ENCODE results near the gene TMEM174.

Gene TMEM174

GRCh38 chr5:73179730-73180129 is 6.7 kb downstream of the TMEM174 start:
- H3K27me3 ChIP-seq (ENCODE audit: control insufficient read depth in 1 of 2, insufficient read depth in 1 of 2, low read length in 2 of 2): peaks cover 0 to 48% of the 10 kb centered on the region in 2 experiments
- no peak overlapping the region for H3K9ac ChIP-seq (ENCODE audit: low read length)
- H3K4me3 ChIP-seq (ENCODE audit: insufficient read depth in 1 of 2, low read depth in 1 of 2, low read length in 2 of 2): no peak overlapping the region
- no peak overlapping the region for H3K4me2 ChIP-seq (ENCODE audit: low read length, poor library complexity, severe bottlenecking)
- no peak overlapping the region for H3K27ac ChIP-seq (ENCODE audit: low read length, poor library complexity, severe bottlenecking)
- no peak overlapping the region for H2BK120ac ChIP-seq (ENCODE audit: low read depth, low read length)
- no peak overlapping the region for H2BK12ac ChIP-seq (ENCODE audit: low read length in 2 of 2)
- H4K91ac ChIP-seq (ENCODE audit: low read length): no peak overlapping the region
- no peak overlapping the region for H3K14ac ChIP-seq (ENCODE audit: low read length in 2 of 2)
- H2BK5ac ChIP-seq (ENCODE audit: low read depth, low read length, poor library complexity, severe bottlenecking): no peak overlapping the region
- H2BK15ac ChIP-seq (ENCODE audit: low read depth, poor library complexity, severe bottlenecking): no peak overlapping the region
- H3K36me3 ChIP-seq (ENCODE audit: control insufficient read depth in 1 of 2, insufficient read depth in 2 of 2, low read depth in 1 of 2, low read length in 2 of 2): no peaks in the 10 kb centered on the region
- H3K4ac ChIP-seq (ENCODE audit: low read depth in 1 of 2, low read length in 2 of 2): no peak overlapping the region
- H2AFZ ChIP-seq (ENCODE audit: low read depth, low read length): no peak overlapping the region
- no peak overlapping the region for H2AK5ac ChIP-seq (ENCODE audit: low read length, severe bottlenecking)
- H3K18ac ChIP-seq (ENCODE audit: low read depth in 1 of 2, low read length in 2 of 2): no peak overlapping the region
- no peak for DNase-seq
- H4K8ac ChIP-seq (ENCODE audit: low read length): no peak overlapping the region
- H3K9me3 ChIP-seq (ENCODE audit: control insufficient read depth, low read length): peaks cover 9% of the 10 kb centered on the region
- no peaks in the 10 kb centered on the region for H3K79me1 ChIP-seq (replicated peaks; ENCODE audit: low read length, poor library complexity, severe bottlenecking)
- no peak overlapping the region for H3K23ac ChIP-seq (ENCODE audit: low read length in 2 of 2)
- WGBS: 100% methylated on average over 1 of the region's 3 CpGs
- peaks cover 4% of the 10 kb centered on the region for H3K4me1 ChIP-seq (ENCODE audit: control insufficient read depth, insufficient read depth, low read depth, low read length)

- Histone ChIP-seq H3K4me2 (ENCODE audit: low read length, poor library complexity, severe bottlenecking) (no peak overlapping the region), H3K4ac (ENCODE audit: low read depth in 1 of 2, low read length in 2 of 2) (no peak overlapping the region), H2BK12ac (ENCODE audit: low read length in 2 of 2) (no peak overlapping the region), H4K91ac (ENCODE audit: low read length) (no peak overlapping the region), H3K36me3 (ENCODE audit: control insufficient read depth in 1 of 2, insufficient read depth in 2 of 2, low read depth in 1 of 2, low read length in 2 of 2) (no peaks in the 10 kb centered on the region), H2AFZ (ENCODE audit: low read depth, low read length) (no peak overlapping the region), H2BK120ac (ENCODE audit: low read depth, low read length) (no peak overlapping the region), H3K79me1 (replicated peaks; ENCODE audit: low read length, poor library complexity, severe bottlenecking) (no peaks in the 10 kb centered on the region), H3K9me3 (ENCODE audit: control insufficient read depth, low read length) (peaks cover 9% of the 10 kb centered on the region), H4K8ac (ENCODE audit: low read length) (no peak overlapping the region), H3K9ac (ENCODE audit: low read length) (no peak overlapping the region), H3K27ac (ENCODE audit: low read length, poor library complexity, severe bottlenecking) (peak overlapping the region; percentile 50), H2AK5ac (ENCODE audit: low read length, severe bottlenecking) (no peak overlapping the region), H3K27me3 (ENCODE audit: control insufficient read depth in 1 of 2, insufficient read depth in 1 of 2, low read length in 2 of 2) (peaks cover 0 to 46% of the 10 kb centered on the region in 2 experiments), H3K4me1 (ENCODE audit: control insufficient read depth, insufficient read depth, low read depth, low read length) (peaks cover 3% of the 10 kb centered on the region), H3K18ac (ENCODE audit: low read depth in 1 of 2, low read length in 2 of 2) (no peak overlapping the region), H2BK15ac (ENCODE audit: low read depth, poor library complexity, severe bottlenecking) (no peak overlapping the region), H3K4me3 (ENCODE audit: insufficient read depth in 1 of 2, low read depth in 1 of 2, low read length in 2 of 2) (no peak overlapping the region), H3K14ac (ENCODE audit: low read length in 2 of 2) (no peak overlapping the region), H3K23ac (ENCODE audit: low read length in 2 of 2) (no peak overlapping the region), H2BK5ac (ENCODE audit: low read depth, low read length, poor library complexity, severe bottlenecking) (no peak overlapping the region)
- no peak for DNase-seq
These were observed 7.6 kb downstream of the TMEM174 start for GRCh38 chr5:73180566-73180965.

- Histone ChIP-seq H4K91ac (ENCODE audit: low read length) (no peak overlapping the region), H3K4ac (ENCODE audit: low read depth in 1 of 2, low read length in 2 of 2) (no peak overlapping the region), H2AK5ac (ENCODE audit: low read length, severe bottlenecking) (no peak overlapping the region), H2BK5ac (ENCODE audit: low read depth, low read length, poor library complexity, severe bottlenecking) (no peak overlapping the region), H3K9me3 (ENCODE audit: control insufficient read depth, low read length) (peaks cover 9% of the 10 kb centered on the region), H4K8ac (ENCODE audit: low read length) (no peak overlapping the region), H3K18ac (ENCODE audit: low read depth in 1 of 2, low read length in 2 of 2) (no peak overlapping the region), H2AFZ (ENCODE audit: low read depth, low read length) (no peak overlapping the region), H3K4me2 (ENCODE audit: low read length, poor library complexity, severe bottlenecking) (no peak overlapping the region), H3K9ac (ENCODE audit: low read length) (no peak overlapping the region), H2BK12ac (ENCODE audit: low read length in 2 of 2) (no peak overlapping the region), H2BK120ac (ENCODE audit: low read depth, low read length) (no peak overlapping the region), H3K27ac (ENCODE audit: low read length, poor library complexity, severe bottlenecking) (no peak overlapping the region), H3K14ac (ENCODE audit: low read length in 2 of 2) (no peak overlapping the region), H3K27me3 (ENCODE audit: control insufficient read depth in 1 of 2, insufficient read depth in 1 of 2, low read length in 2 of 2) (peaks cover 0 to 30% of the 10 kb centered on the region in 2 experiments), H2BK15ac (ENCODE audit: low read depth, poor library complexity, severe bottlenecking) (no peak overlapping the region), H3K79me1 (replicated peaks; ENCODE audit: low read length, poor library complexity, severe bottlenecking) (no peaks in the 10 kb centered on the region), H3K4me1 (ENCODE audit: control insufficient read depth, insufficient read depth, low read depth, low read length) (peaks cover 5% of the 10 kb centered on the region), H3K23ac (ENCODE audit: low read length in 2 of 2) (no peak overlapping the region), H3K36me3 (ENCODE audit: control insufficient read depth in 1 of 2, insufficient read depth in 2 of 2, low read depth in 1 of 2, low read length in 2 of 2) (no peaks in the 10 kb centered on the region), H3K4me3 (ENCODE audit: insufficient read depth in 1 of 2, low read depth in 1 of 2, low read length in 2 of 2) (no peak overlapping the region)
- no peak for DNase-seq
These were observed 9.3 kb downstream of the TMEM174 start for GRCh38 chr5:73182307-73182706.

- Histone ChIP-seq H3K9me3 (ENCODE audit: control insufficient read depth, low read length) (peaks cover 9% of the 10 kb centered on the region), H3K4me1 (ENCODE audit: control insufficient read depth, insufficient read depth, low read depth, low read length) (peaks cover 5% of the 10 kb centered on the region), H4K8ac (ENCODE audit: low read length) (no peak overlapping the region), H3K23ac (ENCODE audit: low read length in 2 of 2) (no peak overlapping the region), H2AFZ (ENCODE audit: low read depth, low read length) (no peak overlapping the region), H3K9ac (ENCODE audit: low read length) (no peak overlapping the region), H2BK120ac (ENCODE audit: low read depth, low read length) (no peak overlapping the region), H3K27ac (ENCODE audit: low read length, poor library complexity, severe bottlenecking) (no peak overlapping the region), H2BK15ac (ENCODE audit: low read depth, poor library complexity, severe bottlenecking) (no peak overlapping the region), H3K4me3 (ENCODE audit: insufficient read depth in 1 of 2, low read depth in 1 of 2, low read length in 2 of 2) (no peak overlapping the region), H3K27me3 (ENCODE audit: control insufficient read depth in 1 of 2, insufficient read depth in 1 of 2, low read length in 2 of 2) (peaks cover 0 to 25% of the 10 kb centered on the region in 2 experiments), H3K36me3 (ENCODE audit: control insufficient read depth in 1 of 2, insufficient read depth in 2 of 2, low read depth in 1 of 2, low read length in 2 of 2) (no peaks in the 10 kb centered on the region), H3K79me1 (replicated peaks; ENCODE audit: low read length, poor library complexity, severe bottlenecking) (no peaks in the 10 kb centered on the region), H3K4ac (ENCODE audit: low read depth in 1 of 2, low read length in 2 of 2) (no peak overlapping the region), H2BK12ac (ENCODE audit: low read length in 2 of 2) (no peak overlapping the region), H4K91ac (ENCODE audit: low read length) (no peak overlapping the region), H3K4me2 (ENCODE audit: low read length, poor library complexity, severe bottlenecking) (no peak overlapping the region), H2AK5ac (ENCODE audit: low read length, severe bottlenecking) (no peak overlapping the region), H3K14ac (ENCODE audit: low read length in 2 of 2) (no peak overlapping the region), H2BK5ac (ENCODE audit: low read depth, low read length, poor library complexity, severe bottlenecking) (no peak overlapping the region), H3K18ac (ENCODE audit: low read depth in 1 of 2, low read length in 2 of 2) (no peak overlapping the region)
- no peak for DNase-seq
- 93% methylated on average over 5 of the region's 6 CpGs for WGBS
These were observed 10.0 kb downstream of the TMEM174 start for GRCh38 chr5:73183000-73183399.
